Stimulated activated naive CD8-positive, alpha-beta T cell treated with anti-CD3 and anti-CD28 coated beads, Interleukin-15, amount 100 ng/mL, for 72 hours (primary cell): ENCODE results near the gene GPER1.

Experiments used
- ATAC-seq: fragments of 150-1000 bp; cut with Tn5 transposase; 2 replicates; pipeline ENCODE4 v1.10.0; 2021; ENCODE audit warnings: mild to moderate bottlenecking, moderate library complexity
- DNase-seq, 2 donors: peaks; one replicate each; pipeline ENCODE4 v3.0.0; 2021 to 2022
- H3K27ac Mint-ChIP-seq, 2 donors: one replicate each; pipeline ENCODE4 v1.8.0; 2022; ENCODE audit warnings: mild to moderate bottlenecking in 2 of 2, mixed read lengths in 2 of 2, moderate library complexity in 2 of 2
- H3K27me3 Mint-ChIP-seq: one replicate; pipeline ENCODE4 v1.8.0; 2022; ENCODE audit warnings: mixed read lengths
- H3K4me1 Mint-ChIP-seq: one replicate; pipeline ENCODE4 v1.8.0; 2022; ENCODE audit warnings: mild to moderate bottlenecking, mixed read lengths
- H3K4me3 Mint-ChIP-seq, 2 donors: one replicate each; pipeline ENCODE4 v1.8.0; 2022; ENCODE audit warnings: mild to moderate bottlenecking in 2 of 2, mixed read lengths in 2 of 2, moderate library complexity in 1 of 2
- H3K9me3 Mint-ChIP-seq, 2 donors: one replicate each; pipeline ENCODE4 v1.8.0; 2022; ENCODE audit warnings: mixed read lengths in 2 of 2

Gene GPER1

DNA sequence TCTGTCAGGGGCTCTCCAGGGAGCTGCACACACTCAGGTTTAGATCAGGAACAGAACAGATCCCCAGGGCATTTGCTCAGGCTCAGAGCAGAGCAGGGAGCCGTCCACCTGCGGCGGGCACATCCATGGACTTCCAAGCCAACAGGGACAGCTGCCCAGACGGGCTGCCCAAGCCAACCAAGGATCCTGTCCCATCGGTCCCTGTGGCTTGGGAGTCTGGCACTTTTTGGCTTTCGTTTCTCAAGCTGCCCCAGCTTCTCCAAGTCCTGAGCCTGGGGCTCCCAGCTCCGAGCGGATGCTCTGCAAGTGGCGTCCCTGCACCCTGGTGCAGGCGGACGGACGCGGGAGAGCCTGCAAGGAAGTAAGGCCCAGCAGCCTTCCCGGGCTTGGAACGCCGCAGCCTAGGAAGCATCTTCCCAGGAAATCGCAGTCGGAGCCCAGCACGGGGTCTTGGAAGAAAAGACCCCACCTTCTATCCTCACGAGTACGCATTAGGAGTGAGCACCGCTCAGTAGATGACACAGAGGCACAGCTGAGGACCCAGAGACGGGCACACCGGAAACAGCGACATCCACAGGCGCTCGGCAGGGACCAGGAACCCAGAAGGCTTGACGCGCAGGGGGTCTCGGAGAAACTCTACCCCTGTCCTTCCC lies 37.5 kb upstream of the GPER1 start:
- Mint-ChIP-seq H3K27me3 (no peaks in the 10 kb centered on the region), H3K9me3 (no peaks in the 10 kb centered on the region), H3K4me3 (no peak overlapping the region), H3K4me1 (peaks cover 82% of the 10 kb centered on the region), H3K27ac (peak overlapping the region in 1 of 2 donors; percentile 95)
- no peak for DNase-seq
- no peak for ATAC-seq

DNA sequence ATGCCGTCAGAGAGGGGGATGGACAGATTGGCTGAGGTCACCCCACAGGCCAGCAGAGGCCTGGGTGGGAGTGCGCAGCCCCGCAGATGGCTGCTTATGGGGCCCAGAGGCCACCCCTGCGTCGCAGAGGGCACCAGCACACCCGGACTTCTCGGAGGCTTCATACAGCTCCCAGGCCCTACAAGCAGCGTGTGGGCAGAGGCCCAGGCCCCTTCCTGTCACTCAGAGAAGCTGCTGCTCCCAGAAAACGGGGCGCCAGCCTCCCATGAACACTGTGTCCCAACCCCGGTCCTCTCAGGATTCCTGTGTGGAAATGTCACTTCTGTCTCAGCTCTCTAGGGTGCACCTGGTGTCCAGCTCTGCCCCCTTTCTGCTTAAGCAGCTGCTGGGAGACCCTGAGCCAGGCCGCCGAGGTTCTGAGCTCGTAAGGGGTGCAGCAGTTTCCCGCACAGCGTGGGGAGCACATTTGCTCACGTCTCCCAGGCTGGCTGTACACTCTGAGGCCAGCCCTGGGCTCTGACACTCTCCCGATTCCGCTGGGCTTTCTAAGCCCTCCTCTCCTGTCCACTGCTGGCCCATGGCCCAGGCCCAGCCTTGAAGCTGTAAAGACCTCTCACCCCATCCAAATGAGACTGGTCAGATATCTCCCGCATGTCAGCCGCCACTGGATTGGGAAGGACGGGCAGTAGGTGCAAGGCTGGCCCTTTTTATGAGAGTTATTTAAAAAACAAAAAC lies 36.8 kb upstream of the GPER1 start:
- DNase-seq (no peak), ATAC-seq (no peak)
- Mint-ChIP-seq H3K9me3 (no peaks in the 10 kb centered on the region), H3K27ac (peak overlapping the region in 1 of 2 donors; percentile 48), H3K27me3 (no peaks in the 10 kb centered on the region), H3K4me3 (no peak overlapping the region), H3K4me1 (peaks cover 82% of the 10 kb centered on the region)

DNA sequence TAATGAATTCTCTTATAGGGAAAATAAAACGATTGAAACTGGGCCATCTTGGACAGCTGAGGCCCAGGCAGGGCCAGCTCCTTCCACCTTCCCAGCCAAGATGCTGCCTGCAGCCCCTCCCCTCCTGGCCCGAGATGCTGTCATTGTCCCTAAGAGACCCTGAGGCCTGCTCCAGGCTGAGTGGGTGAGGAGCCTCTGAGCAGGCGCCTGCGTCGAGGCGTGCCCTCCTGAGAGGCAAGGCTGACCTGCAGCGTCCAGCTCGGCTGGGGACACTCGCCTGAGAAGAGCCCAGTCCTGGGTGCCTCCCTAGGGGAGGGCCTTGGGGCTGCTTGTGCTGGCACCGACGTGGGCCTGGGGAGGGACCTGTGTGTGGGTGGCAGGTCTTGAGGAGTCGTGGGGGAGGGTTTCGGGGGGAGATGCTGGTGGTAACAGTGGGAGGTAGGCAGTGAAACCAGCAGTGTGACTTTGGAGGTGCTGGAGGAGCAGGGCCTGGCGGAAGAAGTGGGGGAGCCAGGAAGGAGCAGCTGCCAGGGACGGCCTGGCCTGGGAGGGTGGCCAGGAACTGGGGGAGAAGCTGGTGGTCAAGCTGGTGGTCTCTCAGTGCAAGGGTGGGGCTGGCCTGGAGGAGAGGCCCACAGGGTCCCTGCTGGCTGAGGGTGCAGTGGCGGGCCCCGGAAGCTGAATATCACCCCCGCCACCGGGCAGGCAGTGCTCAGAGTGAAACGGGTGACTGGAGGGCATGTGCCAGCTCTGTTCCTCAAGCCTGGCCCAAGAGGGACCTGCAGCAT lies 35.7 kb upstream of the GPER1 start:
- DNase-seq (no peak), ATAC-seq (no peak)
- H3K4me3 Mint-ChIP-seq = no peak overlapping the region
- H3K4me1 Mint-ChIP-seq = peaks cover 76% of the 10 kb centered on the region
- H3K27me3 Mint-ChIP-seq = no peaks in the 10 kb centered on the region
- peak overlapping the region in 1 of 2 donors; percentile 44 for H3K27ac Mint-ChIP-seq
- no peaks in the 10 kb centered on the region for H3K9me3 Mint-ChIP-seq

DNA sequence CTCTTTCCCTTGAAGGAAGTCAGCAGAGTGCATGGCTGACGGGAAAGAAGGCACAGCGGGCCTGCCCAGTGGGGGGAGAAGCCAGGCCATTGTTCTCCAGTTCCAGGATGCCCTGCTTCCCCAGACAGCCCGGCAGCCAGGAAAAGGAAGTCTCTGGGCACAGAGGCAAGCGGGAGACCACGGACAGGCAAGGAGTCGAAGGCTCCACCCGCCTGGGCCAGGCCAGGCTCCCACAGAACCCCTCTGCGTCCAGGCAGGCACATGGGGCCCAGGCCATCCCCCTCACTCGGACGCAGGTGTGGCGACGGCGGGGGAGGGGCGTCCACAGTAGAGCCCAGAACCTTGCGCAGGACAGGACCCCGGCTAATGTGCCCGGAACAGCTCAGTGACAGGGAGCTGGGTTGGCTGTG lies 34.9 kb upstream of the GPER1 start:
- Mint-ChIP-seq H3K27me3 (no peaks in the 10 kb centered on the region), H3K9me3 (no peaks in the 10 kb centered on the region), H3K27ac (no peak overlapping the region), H3K4me1 (peaks cover 69% of the 10 kb centered on the region), H3K4me3 (no peak overlapping the region)
- DNase-seq = no peak
- ATAC-seq = no peak

DNA sequence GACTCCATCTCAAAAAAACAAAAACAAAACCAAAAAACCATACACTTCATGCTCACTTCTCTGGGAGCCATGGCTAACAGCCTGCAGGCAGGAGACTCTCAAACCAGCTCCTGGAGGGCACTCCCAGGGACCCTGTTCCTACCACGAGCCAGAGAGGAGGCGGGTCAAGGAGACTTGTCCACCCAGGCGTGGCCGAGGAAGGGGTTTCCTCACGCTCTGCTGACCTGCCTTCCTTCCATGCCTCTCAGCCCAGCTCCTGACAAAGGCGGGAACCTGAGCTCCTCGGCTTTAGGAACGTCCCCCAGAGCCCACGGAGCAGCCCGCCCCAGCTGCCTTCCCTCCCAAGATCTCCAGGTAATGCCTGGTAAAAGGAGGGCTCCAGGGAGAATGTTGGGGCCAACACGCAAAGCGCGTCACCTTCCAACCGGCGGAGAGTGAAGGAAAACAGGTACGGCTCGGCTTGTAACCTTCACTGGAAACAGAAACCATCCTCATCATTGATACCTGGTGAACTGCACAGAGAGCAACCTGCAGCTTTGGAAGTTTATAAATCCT lies 34.0 kb upstream of the GPER1 start:
- H3K4me1 Mint-ChIP-seq = peaks cover 60% of the 10 kb centered on the region
- H3K9me3 Mint-ChIP-seq = no peaks in the 10 kb centered on the region
- no peak overlapping the region for H3K27ac Mint-ChIP-seq
- no peak for ATAC-seq
- H3K27me3 Mint-ChIP-seq = no peaks in the 10 kb centered on the region
- H3K4me3 Mint-ChIP-seq = no peak overlapping the region
- no peak for DNase-seq

DNA sequence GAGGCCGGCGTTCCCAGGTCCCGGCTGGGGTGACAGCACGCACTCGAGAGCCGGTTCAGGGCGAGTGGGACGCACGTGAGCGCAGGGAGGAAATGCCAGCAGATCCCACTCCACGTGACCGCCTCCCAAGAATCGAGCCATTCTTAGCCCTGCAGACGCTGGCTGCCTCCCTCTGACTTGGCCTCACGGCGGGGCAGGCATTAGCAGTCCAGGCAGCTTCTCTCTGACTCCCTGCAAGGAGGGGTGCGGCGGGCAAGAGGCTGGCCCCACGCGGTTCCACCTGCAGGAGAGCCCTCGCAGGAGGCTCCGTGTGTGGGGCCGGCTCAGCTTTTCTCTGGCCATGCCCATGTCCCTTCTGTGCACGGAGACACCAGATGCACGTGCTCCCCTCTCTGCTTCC lies 33.5 kb upstream of the GPER1 start:
- DNase-seq (no peak), ATAC-seq (no peak)
- H3K4me1 Mint-ChIP-seq = peaks cover 55% of the 10 kb centered on the region
- no peak overlapping the region for H3K27ac Mint-ChIP-seq
- H3K27me3 Mint-ChIP-seq = no peaks in the 10 kb centered on the region
- H3K9me3 Mint-ChIP-seq = no peaks in the 10 kb centered on the region
- no peak overlapping the region for H3K4me3 Mint-ChIP-seq

DNA sequence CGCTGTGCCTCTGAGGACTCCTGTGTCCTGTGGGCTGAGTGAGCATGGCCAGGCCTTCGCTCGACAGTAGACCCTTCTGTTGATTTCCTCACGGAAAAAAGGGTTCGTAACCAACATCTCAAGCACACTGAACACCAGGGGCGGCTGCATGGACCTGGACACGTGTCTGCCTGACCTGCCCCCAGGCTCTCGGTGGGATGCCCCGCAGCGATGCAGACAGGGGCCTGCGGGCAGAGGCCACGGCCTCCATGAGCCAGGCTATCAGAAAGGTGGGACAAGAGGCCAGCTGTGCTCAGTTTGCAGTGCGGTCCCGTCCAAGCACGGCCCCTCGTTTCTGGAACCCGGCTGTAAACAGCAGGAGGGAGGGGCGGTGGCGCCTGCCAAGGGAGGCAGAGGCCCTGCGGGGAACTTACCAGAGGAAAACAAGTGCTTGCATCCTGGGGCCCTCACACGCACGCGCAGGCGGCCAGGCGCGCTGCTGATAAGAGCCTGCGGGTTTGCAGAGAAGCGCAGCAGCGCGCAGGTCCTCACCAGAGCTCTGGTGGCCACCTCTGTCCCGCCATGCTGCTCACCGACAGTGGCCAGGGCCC lies 33.0 kb upstream of the GPER1 start:
- Mint-ChIP-seq H3K27ac (no peak overlapping the region), H3K9me3 (no peaks in the 10 kb centered on the region), H3K4me1 (peaks cover 50% of the 10 kb centered on the region), H3K4me3 (peak overlapping the region; percentile 29 to 85), H3K27me3 (no peaks in the 10 kb centered on the region)
- ATAC-seq = peak; percentile 58
- peak; percentile 35 for DNase-seq

DNA sequence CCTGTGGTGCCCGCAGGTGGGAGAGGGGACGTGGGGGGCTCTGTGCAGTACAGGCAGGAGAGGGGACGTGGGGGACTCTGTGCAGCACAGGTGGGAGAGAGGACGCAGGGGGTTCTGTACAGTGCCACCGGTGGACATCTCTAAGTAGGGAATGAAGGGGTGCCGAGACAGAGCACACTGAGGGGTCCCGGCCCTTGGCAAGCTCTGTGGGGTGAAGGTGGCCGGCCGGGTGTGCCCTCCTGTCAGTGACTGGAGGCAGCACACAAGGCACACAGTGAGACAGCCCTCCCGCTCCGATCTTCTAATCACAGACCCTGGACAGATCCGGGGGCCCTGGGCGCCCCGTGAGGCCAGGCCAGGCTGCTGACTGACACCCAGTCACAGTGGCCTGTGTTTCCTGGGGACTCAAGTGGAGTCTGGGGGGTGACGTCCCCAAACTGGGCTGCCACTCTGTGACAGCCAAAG lies 32.4 kb upstream of the GPER1 start:
- ATAC-seq = peak; percentile 8
- H3K27ac Mint-ChIP-seq = no peak overlapping the region
- H3K9me3 Mint-ChIP-seq = no peaks in the 10 kb centered on the region
- H3K4me3 Mint-ChIP-seq = peak overlapping the region; percentile 29 to 85
- DNase-seq = no peak
- peaks cover 50% of the 10 kb centered on the region for H3K4me1 Mint-ChIP-seq
- H3K27me3 Mint-ChIP-seq = no peaks in the 10 kb centered on the region

DNA sequence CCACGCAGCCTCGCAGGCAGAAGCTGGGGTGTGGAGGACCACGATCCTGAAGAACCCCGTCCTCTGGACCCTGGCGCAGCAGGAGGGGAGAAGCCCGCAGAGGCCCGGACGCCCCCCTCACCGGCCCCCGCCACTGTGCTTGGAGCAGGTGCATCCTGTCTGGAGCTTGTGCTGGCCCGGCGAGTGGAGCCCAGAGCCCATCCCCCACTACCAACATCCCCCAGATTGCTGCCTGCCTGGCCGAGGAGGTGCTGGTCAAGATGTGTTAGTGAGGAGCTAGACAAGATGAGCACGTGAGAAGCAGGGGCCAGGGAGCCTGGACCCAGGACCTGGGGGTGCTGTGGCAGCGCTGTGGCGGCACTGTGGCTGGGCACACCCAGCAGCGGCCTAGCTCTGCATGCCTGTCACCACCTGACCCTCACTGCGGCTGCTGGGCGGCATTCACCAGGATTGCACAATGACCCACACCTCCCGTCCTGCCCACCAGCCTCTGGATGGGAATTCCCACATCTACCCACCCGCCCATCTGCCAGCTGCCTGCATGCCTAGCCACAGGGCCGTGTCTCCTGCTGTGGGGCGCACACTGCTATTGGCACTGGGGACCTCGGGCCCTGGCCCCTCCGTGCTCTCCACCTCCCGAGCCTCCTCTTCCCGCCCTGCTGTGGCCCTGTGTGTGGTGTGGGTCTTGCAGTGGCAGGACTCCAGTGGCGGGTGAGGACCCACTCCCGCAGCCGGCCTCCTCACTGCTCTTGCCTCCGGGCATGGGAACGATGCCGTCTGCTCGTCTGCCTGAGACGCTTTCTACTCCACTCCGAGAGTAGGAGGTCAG lies 31.7 kb upstream of the GPER1 start:
- no peak for ATAC-seq
- no peak overlapping the region for H3K27ac Mint-ChIP-seq
- peak overlapping the region in 1 of 2 donors; percentile 85 for H3K4me3 Mint-ChIP-seq

DNA sequence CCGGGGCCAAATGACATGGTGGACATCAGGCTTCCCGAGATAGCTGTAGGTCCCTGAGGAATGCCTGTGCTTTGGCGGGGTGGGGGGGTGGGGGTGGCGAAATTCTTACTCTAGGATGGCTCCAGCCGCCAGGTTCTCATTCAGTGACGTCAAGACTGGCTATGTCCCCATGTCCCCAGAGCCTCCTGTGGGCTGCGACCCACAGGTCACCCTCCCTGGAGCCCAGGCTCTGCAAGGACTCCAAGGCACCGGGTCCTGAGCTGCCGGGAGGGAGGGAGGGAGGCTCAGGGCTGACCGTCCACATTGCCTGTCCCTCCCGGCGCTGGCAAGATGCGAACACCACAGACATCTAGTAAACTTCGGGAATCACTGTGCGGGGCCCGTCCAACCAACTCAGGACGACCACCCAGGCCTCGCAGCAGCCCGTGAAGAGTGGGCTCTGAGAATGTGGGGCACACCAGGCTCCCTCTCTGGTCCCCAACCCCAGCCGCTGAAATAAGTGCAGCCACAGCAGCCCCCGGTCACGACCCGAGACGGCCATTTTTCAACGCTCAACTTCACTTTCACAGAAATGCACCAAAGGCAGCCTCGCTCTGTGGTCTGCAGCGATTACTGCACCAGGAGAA lies 31.0 kb upstream of the GPER1 start:
- Mint-ChIP-seq H3K4me3 (no peak overlapping the region), H3K27ac (no peak overlapping the region), H3K27me3 (peaks cover 9% of the 10 kb centered on the region), H3K9me3 (no peaks in the 10 kb centered on the region), H3K4me1 (peaks cover 54% of the 10 kb centered on the region)
- no peak for DNase-seq
- no peak for ATAC-seq

More for the DNA sequence above, 31.7 kb upstream of the GPER1 start:
- no peak for DNase-seq
- Mint-ChIP-seq H3K9me3 (no peaks in the 10 kb centered on the region), H3K4me1 (peaks cover 54% of the 10 kb centered on the region), H3K27me3 (peaks cover 2% of the 10 kb centered on the region)

DNA sequence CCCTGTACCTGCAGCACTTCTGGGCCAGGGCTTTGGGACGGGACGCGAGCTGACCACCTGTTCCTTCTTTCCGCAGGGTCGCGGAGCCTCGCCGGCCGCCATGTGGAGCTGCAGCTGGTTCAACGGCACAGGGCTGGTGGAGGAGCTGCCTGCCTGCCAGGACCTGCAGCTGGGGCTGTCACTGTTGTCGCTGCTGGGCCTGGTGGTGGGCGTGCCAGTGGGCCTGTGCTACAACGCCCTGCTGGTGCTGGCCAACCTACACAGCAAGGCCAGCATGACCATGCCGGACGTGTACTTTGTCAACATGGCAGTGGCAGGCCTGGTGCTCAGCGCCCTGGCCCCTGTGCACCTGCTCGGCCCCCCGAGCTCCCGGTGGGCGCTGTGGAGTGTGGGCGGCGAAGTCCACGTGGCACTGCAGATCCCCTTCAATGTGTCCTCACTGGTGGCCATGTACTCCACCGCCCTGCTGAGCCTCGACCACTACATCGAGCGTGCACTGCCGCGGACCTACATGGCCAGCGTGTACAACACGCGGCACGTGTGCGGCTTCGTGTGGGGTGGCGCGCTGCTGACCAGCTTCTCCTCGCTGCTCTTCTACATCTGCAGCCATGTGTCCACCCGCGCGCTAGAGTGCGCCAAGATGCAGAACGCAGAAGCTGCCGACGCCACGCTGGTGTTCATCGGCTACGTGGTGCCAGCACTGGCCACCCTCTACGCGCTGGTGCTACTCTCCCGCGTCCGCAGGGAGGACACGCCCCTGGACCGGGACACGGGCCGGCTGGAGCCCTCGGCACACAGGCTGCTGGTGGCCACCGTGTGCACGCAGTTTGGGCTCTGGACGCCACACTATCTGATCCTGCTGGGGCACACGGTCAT lies 30.3 kb upstream of the GPER1 start:
- peaks cover 47% of the 10 kb centered on the region for H3K4me1 Mint-ChIP-seq
- no peak overlapping the region for H3K27ac Mint-ChIP-seq
- ATAC-seq (no peak), DNase-seq (no peak)
- peaks cover 14% of the 10 kb centered on the region for H3K27me3 Mint-ChIP-seq
- H3K4me3 Mint-ChIP-seq = no peak overlapping the region
- H3K9me3 Mint-ChIP-seq = no peaks in the 10 kb centered on the region

DNA sequence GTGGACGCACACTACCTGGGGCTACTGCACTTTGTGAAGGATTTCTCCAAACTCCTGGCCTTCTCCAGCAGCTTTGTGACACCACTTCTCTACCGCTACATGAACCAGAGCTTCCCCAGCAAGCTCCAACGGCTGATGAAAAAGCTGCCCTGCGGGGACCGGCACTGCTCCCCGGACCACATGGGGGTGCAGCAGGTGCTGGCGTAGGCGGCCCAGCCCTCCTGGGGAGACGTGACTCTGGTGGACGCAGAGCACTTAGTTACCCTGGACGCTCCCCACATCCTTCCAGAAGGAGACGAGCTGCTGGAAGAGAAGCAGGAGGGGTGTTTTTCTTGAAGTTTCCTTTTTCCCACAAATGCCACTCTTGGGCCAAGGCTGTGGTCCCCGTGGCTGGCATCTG lies 29.6 kb upstream of the GPER1 start:
- Mint-ChIP-seq H3K4me3 (no peak overlapping the region), H3K9me3 (no peaks in the 10 kb centered on the region), H3K27ac (no peak overlapping the region), H3K27me3 (peaks cover 14% of the 10 kb centered on the region), H3K4me1 (peaks cover 47% of the 10 kb centered on the region)
- DNase-seq (no peak), ATAC-seq (no peak)

DNA sequence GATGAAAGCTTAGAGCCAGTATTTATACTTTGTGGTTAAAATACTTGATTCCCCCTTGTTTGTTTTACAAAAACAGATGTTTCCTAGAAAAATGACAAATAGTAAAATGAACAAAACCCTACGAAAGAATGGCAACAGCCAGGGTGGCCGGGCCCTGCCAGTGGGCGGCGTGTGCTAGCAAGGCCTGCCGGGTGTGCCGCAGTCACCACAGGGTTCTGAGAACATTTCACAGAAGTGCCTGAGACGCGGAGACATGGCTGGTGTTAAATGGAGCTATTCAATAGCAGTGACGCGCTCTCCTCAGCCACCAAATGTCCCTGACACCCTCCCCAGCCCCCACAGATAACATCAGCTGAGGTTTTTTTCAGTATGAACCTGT lies 29.1 kb upstream of the GPER1 start:
- peaks cover 46% of the 10 kb centered on the region for H3K4me1 Mint-ChIP-seq
- DNase-seq (no peak), ATAC-seq (no peak)
- H3K27me3 Mint-ChIP-seq = peaks cover 14% of the 10 kb centered on the region
- H3K27ac Mint-ChIP-seq = no peak overlapping the region
- no peak overlapping the region for H3K4me3 Mint-ChIP-seq
- H3K9me3 Mint-ChIP-seq = no peaks in the 10 kb centered on the region
